Ectodermal cell (in vitro differentiated cells): ENCODE data around the gene TNS4.

Experiments
- H3K27ac ChIP-seq: 2 replicates; pipeline ENCODE4 v1.7.0; 2013; ENCODE audit warnings: mild to moderate bottlenecking, low read depth, low read length; ENCODE audit not compliant: insufficient read depth, poor library complexity, severe bottlenecking
- H3K27me3 ChIP-seq: 2 replicates; pipeline ENCODE4 v1.7.0; 2013; ENCODE audit warnings: mild to moderate bottlenecking, low read length; ENCODE audit not compliant: insufficient read depth, control insufficient read depth, poor library complexity, severe bottlenecking
- H3K36me3 ChIP-seq: one replicate; pipeline ENCODE4 v1.7.0; 2013; ENCODE audit warnings: low read length; ENCODE audit not compliant: control insufficient read depth, insufficient read depth
- H3K4me1 ChIP-seq: one replicate; pipeline ENCODE4 v1.7.0; 2013; ENCODE audit warnings: low read length; ENCODE audit not compliant: control insufficient read depth, insufficient read depth
- H3K4me3 ChIP-seq: 2 replicates; pipeline ENCODE4 v1.7.0; 2013; ENCODE audit warnings: low read depth, low read length, control low read depth; ENCODE audit not compliant: insufficient read depth
- H3K9me3 ChIP-seq: 2 replicates; pipeline ENCODE4 v1.7.0; 2013; ENCODE audit warnings: mild to moderate bottlenecking, low read length, moderate library complexity; ENCODE audit not compliant: control insufficient read depth
- WGBS, 2 experiments: methylation state at CpG; one replicate each; pipeline ENCODE4 v1.1.7; 2013; ENCODE audit warnings: missing lambda C conversion rate in 2 of 2; 5-methylcytosine and 5-hydroxymethylcytosine counted together

Gene TNS4

DNA sequence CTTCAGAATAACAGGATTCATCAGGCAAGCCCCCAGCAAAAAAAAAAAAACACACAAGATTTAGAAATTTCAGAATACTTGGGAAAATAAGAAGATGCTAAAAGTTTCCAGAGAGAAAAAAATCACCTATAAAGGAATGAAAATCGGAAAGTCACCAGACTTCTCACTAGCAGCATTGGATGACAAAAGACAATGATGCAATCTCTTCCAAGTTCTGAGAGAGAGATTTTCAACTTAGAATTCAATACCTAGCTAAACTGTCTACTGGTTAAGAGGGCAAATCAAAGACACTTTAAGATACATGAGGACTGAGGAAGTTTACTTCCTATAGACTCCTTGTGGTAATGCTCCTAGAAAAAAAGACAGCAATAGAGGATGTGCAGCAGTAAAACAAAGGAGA lies 23.9 kb upstream of the TNS4 start:
- Histone ChIP-seq H3K4me1 (no peaks in the 10 kb centered on the region), H3K36me3 (no peaks in the 10 kb centered on the region), H3K27ac (no peak overlapping the region), H3K4me3 (no peak overlapping the region), H3K27me3 (no peaks in the 10 kb centered on the region), H3K9me3 (no peaks in the 10 kb centered on the region)
- 96 to 100% methylated on average over 1 of the region's 1 CpG for WGBS, 2 experiments

- WGBS, 2 experiments = 90 to 91% methylated on average over 2 to 3 of the region's 3 CpGs
- H3K27ac ChIP-seq = no peak overlapping the region
- H3K4me3 ChIP-seq = no peak overlapping the region
- no peaks in the 10 kb centered on the region for H3K36me3 ChIP-seq
- H3K27me3 ChIP-seq = no peaks in the 10 kb centered on the region
- no peaks in the 10 kb centered on the region for H3K4me1 ChIP-seq
- H3K9me3 ChIP-seq = no peaks in the 10 kb centered on the region
These were observed 23.0 kb upstream of the TNS4 start for GRCh38 chr17:40524243-40524965.

DNA sequence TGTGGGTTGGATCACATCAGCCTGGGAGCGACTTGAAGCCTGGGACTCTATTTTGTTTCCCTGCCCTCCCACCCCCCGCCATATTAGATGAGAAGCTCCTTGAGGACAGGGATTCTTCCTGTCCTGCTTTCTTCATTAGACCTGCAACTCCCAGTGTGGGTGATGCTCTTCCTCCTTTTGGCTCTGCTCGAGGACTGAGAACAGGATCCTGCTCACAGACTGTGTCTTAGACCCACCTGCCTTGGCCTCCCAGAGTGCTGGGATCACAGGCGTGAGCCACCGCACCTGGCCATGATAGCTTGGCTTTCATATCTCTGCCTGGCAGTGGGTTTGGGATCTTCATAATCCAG lies 21.5 kb upstream of the TNS4 start:
- no peak overlapping the region for H3K27ac ChIP-seq
- H3K4me1 ChIP-seq = no peaks in the 10 kb centered on the region

DNA sequence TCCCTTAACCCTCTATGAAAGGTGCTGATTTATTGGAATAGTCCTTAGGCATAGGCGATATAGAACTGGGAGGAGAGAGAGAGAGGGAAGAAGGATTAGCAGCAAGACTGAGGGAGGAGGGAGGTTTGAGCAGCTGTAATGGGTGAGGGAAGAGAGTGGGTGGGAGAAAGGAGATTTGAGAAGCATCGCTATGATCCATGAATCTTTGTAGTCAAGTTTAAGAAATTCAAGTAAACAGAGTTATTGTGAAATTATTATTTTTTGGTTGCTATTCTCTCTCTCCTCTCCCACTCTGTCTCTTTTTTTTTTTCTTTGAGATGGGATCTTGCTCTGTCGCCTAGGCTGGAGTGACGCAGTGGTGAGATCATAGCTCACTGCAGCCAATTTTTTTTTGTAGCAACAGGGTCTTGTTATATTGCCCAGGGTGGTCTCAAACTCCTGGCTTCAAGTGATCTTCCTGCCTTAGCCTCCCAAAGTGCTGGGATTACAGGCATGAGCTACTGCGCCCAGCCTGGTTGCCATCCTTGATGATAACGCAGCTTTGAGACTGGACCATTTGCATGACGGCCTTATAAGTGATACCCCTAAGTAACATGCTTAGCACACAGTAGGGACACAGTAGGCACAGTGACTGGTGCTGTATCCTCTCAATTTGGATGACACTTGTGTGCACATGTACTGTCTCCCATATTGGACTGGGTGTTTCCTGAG lies 21.0 kb upstream of the TNS4 start:
- H3K36me3 ChIP-seq = no peaks in the 10 kb centered on the region
- WGBS, 2 experiments = 91 to 96% methylated on average over 7 of the region's 7 CpGs
- no peaks in the 10 kb centered on the region for H3K4me1 ChIP-seq
- H3K9me3 ChIP-seq = no peaks in the 10 kb centered on the region
- H3K27me3 ChIP-seq = no peaks in the 10 kb centered on the region
- no peak overlapping the region for H3K27ac ChIP-seq
- no peak overlapping the region for H3K4me3 ChIP-seq

More for the DNA sequence above, 21.5 kb upstream of the TNS4 start:
- H3K27me3 ChIP-seq = no peaks in the 10 kb centered on the region
- no peaks in the 10 kb centered on the region for H3K9me3 ChIP-seq
- 88 to 94% methylated on average over 5 of the region's 5 CpGs for WGBS, 2 experiments
- H3K36me3 ChIP-seq = no peaks in the 10 kb centered on the region
- no peak overlapping the region for H3K4me3 ChIP-seq

DNA sequence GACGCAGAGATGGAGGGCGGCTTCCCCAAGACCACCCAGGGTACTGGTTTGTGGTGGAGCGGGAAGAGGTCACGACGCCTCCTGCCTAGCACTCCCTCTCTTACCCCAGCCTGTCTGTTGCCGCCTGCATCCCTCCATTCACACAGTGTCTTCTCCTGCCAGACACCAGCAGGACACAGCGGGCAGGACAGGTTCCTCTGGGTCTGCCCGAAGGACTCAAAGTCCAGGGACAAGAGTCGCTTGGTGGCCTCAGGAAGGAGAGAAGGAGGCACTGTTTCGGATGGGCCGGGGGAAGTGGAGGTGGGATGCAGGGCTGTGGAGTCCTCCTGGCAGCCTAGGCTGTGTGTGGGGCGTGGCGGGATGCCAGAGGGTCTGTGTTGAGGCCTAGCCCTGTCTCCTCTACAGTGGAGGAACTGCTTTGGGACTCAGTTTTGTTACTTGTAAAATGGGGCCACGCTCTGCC lies 19.6 kb upstream of the TNS4 start:
- no peaks in the 10 kb centered on the region for H3K4me1 ChIP-seq
- H3K27me3 ChIP-seq = no peaks in the 10 kb centered on the region
- no peak overlapping the region for H3K27ac ChIP-seq
- no peak overlapping the region for H3K4me3 ChIP-seq
- WGBS, 2 experiments = 81 to 88% methylated on average over 14 of the region's 14 CpGs
- H3K9me3 ChIP-seq = no peaks in the 10 kb centered on the region
- no peaks in the 10 kb centered on the region for H3K36me3 ChIP-seq

DNA sequence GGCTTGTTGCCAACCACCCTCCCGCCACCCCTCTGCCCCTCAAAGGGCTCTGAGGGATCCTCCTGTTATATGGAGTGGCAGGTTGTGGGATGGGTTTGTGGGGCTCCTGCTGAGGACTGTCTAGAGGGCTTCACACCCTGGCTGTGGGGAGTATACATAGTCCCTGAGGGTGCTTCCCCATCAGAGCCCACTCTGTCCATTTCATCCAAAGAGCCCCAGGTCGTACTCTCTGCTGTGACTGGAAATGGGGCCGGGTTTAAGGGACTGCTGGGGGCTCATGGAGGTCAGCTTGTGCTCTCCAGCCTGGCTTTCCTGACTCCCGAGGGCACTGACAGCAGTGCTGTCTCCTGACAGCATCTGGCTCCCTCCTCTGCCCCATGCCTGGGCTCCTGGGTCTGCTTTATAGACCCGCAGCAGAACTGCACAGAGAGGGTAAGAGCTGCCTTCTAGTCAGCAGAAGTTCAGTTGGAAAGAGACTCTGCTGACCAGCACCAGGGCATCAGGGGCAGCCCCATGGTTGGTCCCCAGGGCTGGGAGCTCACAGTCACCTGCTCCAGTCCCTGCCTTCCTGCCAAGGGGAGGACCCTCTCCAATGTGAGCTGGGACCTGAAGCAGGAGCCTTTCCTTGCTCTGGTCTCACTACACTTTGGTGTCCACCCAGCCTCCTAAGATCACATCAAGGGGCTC lies 17.8 kb upstream of the TNS4 start:
- Histone ChIP-seq H3K4me1 (no peaks in the 10 kb centered on the region), H3K9me3 (no peaks in the 10 kb centered on the region), H3K4me3 (no peak overlapping the region), H3K36me3 (no peaks in the 10 kb centered on the region), H3K27ac (no peak overlapping the region), H3K27me3 (no peaks in the 10 kb centered on the region)
- 87 to 89% methylated on average over 5 of the region's 5 CpGs for WGBS, 2 experiments

DNA sequence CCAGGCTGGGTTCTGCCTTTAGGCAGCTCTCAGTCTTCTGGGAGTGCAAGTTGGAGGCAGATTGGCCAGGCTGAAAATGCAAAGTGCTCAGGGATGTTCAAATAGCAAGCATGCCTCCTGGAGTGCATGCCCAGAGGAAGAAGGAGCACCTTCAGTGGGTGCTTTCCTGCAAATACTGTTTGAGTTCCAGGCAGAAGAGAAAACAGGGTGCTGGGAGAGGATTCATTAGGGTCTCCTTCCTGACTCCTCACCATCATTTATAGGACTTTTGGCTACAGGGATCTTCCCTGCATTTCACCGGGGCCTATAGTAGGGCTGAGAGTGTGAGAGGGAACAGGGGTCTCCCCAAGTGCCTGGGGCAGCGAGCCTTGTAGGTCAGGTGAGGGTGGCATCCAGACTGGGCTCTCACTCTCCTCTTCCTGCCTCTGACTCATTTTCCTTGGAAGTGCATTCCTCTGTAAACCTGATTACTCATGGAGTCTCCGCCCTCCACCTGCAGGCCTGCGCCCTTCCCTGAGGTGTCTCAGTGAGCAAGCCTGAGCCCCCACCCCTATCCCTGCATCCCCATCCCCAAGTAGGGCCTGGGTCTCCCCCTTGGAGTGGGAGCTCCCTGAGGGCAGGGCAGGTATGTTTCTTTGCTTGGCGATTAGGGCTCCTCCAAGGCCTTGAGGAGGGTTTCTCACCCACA lies 17.1 kb upstream of the TNS4 start:
- no peaks in the 10 kb centered on the region for H3K4me1 ChIP-seq
- H3K27ac ChIP-seq = no peak overlapping the region
- H3K27me3 ChIP-seq = no peaks in the 10 kb centered on the region
- no peaks in the 10 kb centered on the region for H3K9me3 ChIP-seq
- WGBS, 2 experiments = 70 to 76% methylated on average over 5 of the region's 5 CpGs
- H3K4me3 ChIP-seq = no peak overlapping the region
- H3K36me3 ChIP-seq = no peaks in the 10 kb centered on the region

GRCh38 chr17:40517981-40518380 lies 16.6 kb upstream of the TNS4 start:
- Histone ChIP-seq H3K27me3 (no peaks in the 10 kb centered on the region), H3K36me3 (no peaks in the 10 kb centered on the region), H3K9me3 (no peaks in the 10 kb centered on the region), H3K4me3 (no peak overlapping the region), H3K27ac (no peak overlapping the region), H3K4me1 (no peaks in the 10 kb centered on the region)
- WGBS, 2 experiments = 88 to 96% methylated on average over 4 of the region's 4 CpGs

GRCh38 chr17:40517286-40517662 lies 15.9 kb upstream of the TNS4 start:
- Histone ChIP-seq H3K36me3 (no peaks in the 10 kb centered on the region), H3K9me3 (no peaks in the 10 kb centered on the region), H3K4me1 (no peaks in the 10 kb centered on the region), H3K4me3 (no peak overlapping the region), H3K27me3 (no peaks in the 10 kb centered on the region), H3K27ac (no peak overlapping the region)
- WGBS, 2 experiments = 95 to 98% methylated on average over 2 of the region's 2 CpGs
